ENCODE data around the gene MT1E. TPM values are rescaled to one million over a fixed set of nuclear protein-coding genes. Genes with fewer than 3 reads are reported as not detected.

MT1E gene
- total and polyA plus RNA-seq, 2 of the 13 experiments (the other 11 are each of a cell fraction or from before 2014, with no cell fraction given) = 110 to 1,072 TPM

GRCh38 chr16:56637814-56638750 is 12.5 kb downstream of the MT1E start, which contains the start of gene MT1A (continued):
- TF ChIP-seq ZNF597 (CRISPR knock-in tag; IDR thresholded peaks at IDR 0.05) (no peak), TARDBP (CRISPR knock-in tag; IDR thresholded peaks at IDR 0.05) (peak; percentile 30; the same call in 1 of the 2 replicates), RFXAP (CRISPR knock-in tag; IDR thresholded peaks at IDR 0.05; ENCODE audit: borderline replicate concordance) (no peak), MYPOP (CRISPR knock-in tag; IDR thresholded peaks at IDR 0.05) (peak; percentile 98), ARID4A (CRISPR knock-in tag; IDR thresholded peaks at IDR 0.05; ENCODE audit: borderline replicate concordance) (peak; percentile 57; the same call in 1 of the 2 replicates), HDAC2 (CRISPR knock-in tag; IDR thresholded peaks at IDR 0.05) (no peak; the same call in 1 of the 2 replicates), NCOA1 (CRISPR knock-in tag; IDR thresholded peaks at IDR 0.05) (no peak), NFE2L1 (CRISPR knock-in tag; IDR thresholded peaks at IDR 0.05; ENCODE audit: borderline replicate concordance) (no peak), THYN1 (CRISPR knock-in tag; IDR thresholded peaks at IDR 0.05; ENCODE audit: borderline replicate concordance, low read depth) (no peak), SRY (CRISPR knock-in tag; IDR thresholded peaks at IDR 0.05) (0 out of 2 replicates have a peak, but pooled peaks have one; percentile 42), ZNF546 (CRISPR knock-in tag; conservative IDR thresholded peaks at IDR 0.05) (0 out of 2 replicates have a peak, but pooled peaks have one; percentile 44), RXRB (CRISPR knock-in tag; IDR thresholded peaks at IDR 0.05; ENCODE audit: borderline replicate concordance) (peak; percentile 31; the same call in 1 of the 2 replicates), ZNF614 (CRISPR knock-in tag; IDR thresholded peaks at IDR 0.05; ENCODE audit: borderline replicate concordance) (no peak), MTA1 (CRISPR knock-in tag; IDR thresholded peaks at IDR 0.05; ENCODE audit: borderline replicate concordance) (peak; percentile 68; the same call in 1 of the 2 replicates), SIN3A (IDR thresholded peaks at IDR 0.05; ENCODE audit: borderline replicate concordance, low read depth, low read length) (no peak), POLR2AphosphoS5 (IDR thresholded peaks at IDR 0.05; ENCODE audit: low read depth, low read length) (no peak), ZNF543 (CRISPR knock-in tag; IDR thresholded peaks at IDR 0.05) (no peak), ZNF138 (CRISPR knock-in tag; IDR thresholded peaks at IDR 0.05; ENCODE audit: low read depth) (no peak), ETV6 (CRISPR knock-in tag; conservative IDR thresholded peaks at IDR 0.05) (0 out of 2 replicates have a peak, but pooled peaks have one; percentile 25), WIZ (CRISPR knock-in tag; IDR thresholded peaks at IDR 0.05) (no peak), NR0B2 (CRISPR knock-in tag; IDR thresholded peaks at IDR 0.05) (0 out of 2 replicates have a peak, but pooled peaks have one; percentile 49), SKI (IDR thresholded peaks at IDR 0.05; ENCODE audit: partially characterized antibody) (no peak)

Measured in HepG2 (cell line).